ENCODE results near the gene PEA15.

- TF ChIP-seq TAF1 (IDR thresholded peaks at IDR 0.05; ENCODE audit: low read depth, low read length) = no peak
- TF ChIP-seq, protein P1, sequence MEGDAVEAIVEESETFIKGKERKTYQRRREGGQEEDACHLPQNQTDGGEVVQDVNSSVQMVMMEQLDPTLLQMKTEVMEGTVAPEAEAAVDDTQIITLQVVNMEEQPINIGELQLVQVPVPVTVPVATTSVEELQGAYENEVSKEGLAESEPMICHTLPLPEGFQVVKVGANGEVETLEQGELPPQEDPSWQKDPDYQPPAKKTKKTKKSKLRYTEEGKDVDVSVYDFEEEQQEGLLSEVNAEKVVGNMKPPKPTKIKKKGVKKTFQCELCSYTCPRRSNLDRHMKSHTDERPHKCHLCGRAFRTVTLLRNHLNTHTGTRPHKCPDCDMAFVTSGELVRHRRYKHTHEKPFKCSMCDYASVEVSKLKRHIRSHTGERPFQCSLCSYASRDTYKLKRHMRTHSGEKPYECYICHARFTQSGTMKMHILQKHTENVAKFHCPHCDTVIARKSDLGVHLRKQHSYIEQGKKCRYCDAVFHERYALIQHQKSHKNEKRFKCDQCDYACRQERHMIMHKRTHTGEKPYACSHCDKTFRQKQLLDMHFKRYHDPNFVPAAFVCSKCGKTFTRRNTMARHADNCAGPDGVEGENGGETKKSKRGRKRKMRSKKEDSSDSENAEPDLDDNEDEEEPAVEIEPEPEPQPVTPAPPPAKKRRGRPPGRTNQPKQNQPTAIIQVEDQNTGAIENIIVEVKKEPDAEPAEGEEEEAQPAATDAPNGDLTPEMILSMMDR (IDR thresholded peaks at IDR 0.05; ENCODE audit: control extremely low read depth in 1 of 3, insufficient read depth in 1 of 3, low read depth in 1 of 3, low read length in 3 of 3) = no peak
- TF ChIP-seq EZH2 (IDR thresholded peaks at IDR 0.05; ENCODE audit: low read depth, low read length, severe bottlenecking) = no peak
- TF ChIP-seq BCL11A (IDR thresholded peaks at IDR 0.05; ENCODE audit: low read depth in 2 of 2, low read length in 2 of 2) = no peak
These were observed 3.6 kb downstream of the PEA15 start for GRCh38 chr1:160208557-160209320.
